ENCODE measurements around the gene GCSH. TPM values are rescaled to one million over a fixed set of nuclear protein-coding genes. Genes with fewer than 3 reads are reported as not detected.
A peak's percentile ranks its signal among the peaks of the same experiment; 100 is the strongest.

The GCSH gene
- total RNA-seq, 1 experiment from 2014 or later, result 36.6 TPM

- Histone ChIP-seq H3K4me3 (ENCODE audit: low read depth in 2 of 2, low read length in 2 of 2) (peak within 1 kb of the TSS; percentile 70 to 74), H3K9me3 (ENCODE audit: control insufficient read depth, insufficient read depth, low read depth, low read length) (no peaks in the 10 kb centered on the region), H3K36me3 (ENCODE audit: control insufficient read depth, insufficient read depth, low read length) (peaks cover 8% of the 10 kb centered on the region), H3K27ac (ENCODE audit: low read length) (peak within 1 kb of the TSS; percentile 76), H3K27me3 (ENCODE audit: control insufficient read depth, insufficient read depth, low read length) (no peaks in the 10 kb centered on the region), H3K4me1 (ENCODE audit: control insufficient read depth, insufficient read depth, low read length) (no peaks in the 10 kb centered on the region; the same call in 1 of the 2 replicates)
- intact Hi-C loops (cut with micrococcal nuclease; ENCODE audit: unreplicated experiment), result loop anchor here (10.0 kb wide), 1 partner anchor 699 kb away; no protein-coding TSS in a partner anchor
- TF ChIP-seq REST (IDR thresholded peaks at IDR 0.05; ENCODE audit: insufficient read depth in 1 of 2, low read depth in 2 of 2, low read length in 1 of 2) (no peak), POLR2AphosphoS5 (IDR thresholded peaks at IDR 0.05; ENCODE audit: low read depth, low read length) (no peak)
- TF ChIP-seq, protein P1, sequence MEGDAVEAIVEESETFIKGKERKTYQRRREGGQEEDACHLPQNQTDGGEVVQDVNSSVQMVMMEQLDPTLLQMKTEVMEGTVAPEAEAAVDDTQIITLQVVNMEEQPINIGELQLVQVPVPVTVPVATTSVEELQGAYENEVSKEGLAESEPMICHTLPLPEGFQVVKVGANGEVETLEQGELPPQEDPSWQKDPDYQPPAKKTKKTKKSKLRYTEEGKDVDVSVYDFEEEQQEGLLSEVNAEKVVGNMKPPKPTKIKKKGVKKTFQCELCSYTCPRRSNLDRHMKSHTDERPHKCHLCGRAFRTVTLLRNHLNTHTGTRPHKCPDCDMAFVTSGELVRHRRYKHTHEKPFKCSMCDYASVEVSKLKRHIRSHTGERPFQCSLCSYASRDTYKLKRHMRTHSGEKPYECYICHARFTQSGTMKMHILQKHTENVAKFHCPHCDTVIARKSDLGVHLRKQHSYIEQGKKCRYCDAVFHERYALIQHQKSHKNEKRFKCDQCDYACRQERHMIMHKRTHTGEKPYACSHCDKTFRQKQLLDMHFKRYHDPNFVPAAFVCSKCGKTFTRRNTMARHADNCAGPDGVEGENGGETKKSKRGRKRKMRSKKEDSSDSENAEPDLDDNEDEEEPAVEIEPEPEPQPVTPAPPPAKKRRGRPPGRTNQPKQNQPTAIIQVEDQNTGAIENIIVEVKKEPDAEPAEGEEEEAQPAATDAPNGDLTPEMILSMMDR (IDR thresholded peaks at IDR 0.05), result peak; percentile 98
- DNase-seq (ENCODE audit: low read depth, low spot score) (peak; percentile 28), ATAC-seq (peak; percentile 97)
- ChIA-PET POLR2A (no interaction called here), CTCF (interaction anchor here (0.6 to 1.0 kb wide), 5 partner anchors 24 to 1299 kb away, joined by 3 to 6 read pairs (median 3); no protein-coding TSS in a partner anchor)
- no TSS peak for BruUV-seq (replicated peaks)
- in situ Hi-C loops (cut with HindIII; ENCODE audit: low pct_unique_long_range_greater_than_20kb, low sequenced_read_pairs), result no loop called here
Observed at GRCh38 chr16:81035398-81035974, 60.7 kb downstream of the GCSH start, which contains the start of gene ATMIN. Gene ATMIN (plus strand): TSS chr16:81035842. CDS start chr16:81035871, 29 bp downstream.

Other genes with a start within 250 kb of the GCSH start
- 82.0 TPM for gene CMC2, start 89.5 kb downstream of the GCSH start, total RNA-seq (2021; ENCODE audit: unreplicated experiment)
- gene CENPN, start 89.2 kb downstream of the GCSH start, total RNA-seq (2021; ENCODE audit: unreplicated experiment), result 56.6 TPM
- gene ATMIN, start 60.6 kb downstream of the GCSH start, total RNA-seq (2021; ENCODE audit: unreplicated experiment), result 28.4 TPM
- gene C16orf46, start 19.2 kb downstream of the GCSH start, total RNA-seq (2021; ENCODE audit: unreplicated experiment), result 1.2 TPM
- gene BCO1, start 142.3 kb upstream of the GCSH start, total RNA-seq (2021; ENCODE audit: unreplicated experiment), result not detected
- gene GAN, start 218.6 kb upstream of the GCSH start, total RNA-seq (2021; ENCODE audit: unreplicated experiment), result 9.1 TPM